ENCODE measurements around the gene CAMKMT.

The CAMKMT gene

GRCh38 chr2:44326548-44327264, 35.0 kb upstream of the CAMKMT start:
- ChIA-PET POLR2A (no interaction called here), CTCF (no interaction called here)
- WGBS (ENCODE audit: insufficient coverage) = 89% methylated on average over 12 of the region's 13 CpGs
- DNase-seq = no peak
- H3K4me3 ChIP-seq (ENCODE audit: control insufficient read depth in 1 of 7, extremely low read depth in 1 of 7, insufficient read depth in 4 of 7, low read depth in 2 of 7, low read length in 6 of 7) = no peak overlapping the region
- no peak overlapping the region for H3K27ac ChIP-seq (ENCODE audit: insufficient read depth in 1 of 2, low read depth in 1 of 2, low read length in 2 of 2, poor library complexity in 1 of 2, severe bottlenecking in 2 of 2)
- H3K9me3 ChIP-seq (ENCODE audit: control extremely low read depth in 1 of 5, control insufficient read depth in 4 of 5, insufficient read depth in 2 of 5, low read depth in 1 of 5, low read length in 4 of 5) = no peaks in the 10 kb centered on the region
- H3K36me3 ChIP-seq (ENCODE audit: control insufficient read depth in 4 of 4, insufficient read depth in 4 of 4, low read length in 3 of 4) = peaks cover 17 to 40% (median 28%) of the 10 kb centered on the region in 4 experiments
- no peaks in the 10 kb centered on the region for H3K4me1 ChIP-seq (ENCODE audit: control extremely low read depth in 1 of 4, control insufficient read depth in 4 of 4, insufficient read depth in 4 of 4, low read length in 3 of 4)
- no peaks in the 10 kb centered on the region for H3K27me3 ChIP-seq (replicated peaks in 2 of 5; ENCODE audit: control insufficient read depth in 4 of 5, insufficient read depth in 5 of 5, low read length in 4 of 5)

- ChIA-PET CTCF (no interaction called here), POLR2A (no interaction called here)
- Histone ChIP-seq H3K27me3 (replicated peaks in 2 of 5; ENCODE audit: control insufficient read depth in 4 of 5, insufficient read depth in 5 of 5, low read length in 4 of 5) (no peaks in the 10 kb centered on the region), H3K27ac (ENCODE audit: insufficient read depth in 1 of 2, low read depth in 1 of 2, low read length in 2 of 2, poor library complexity in 1 of 2, severe bottlenecking in 2 of 2) (no peak overlapping the region), H3K4me3 (ENCODE audit: control insufficient read depth in 1 of 7, extremely low read depth in 1 of 7, insufficient read depth in 4 of 7, low read depth in 2 of 7, low read length in 6 of 7) (no peak overlapping the region), H3K36me3 (ENCODE audit: control insufficient read depth in 4 of 4, insufficient read depth in 4 of 4, low read length in 3 of 4) (peaks cover 16 to 28% (median 17%) of the 10 kb centered on the region in 4 experiments), H3K9me3 (ENCODE audit: control extremely low read depth in 1 of 5, control insufficient read depth in 4 of 5, insufficient read depth in 2 of 5, low read depth in 1 of 5, low read length in 4 of 5) (no peaks in the 10 kb centered on the region), H3K4me1 (ENCODE audit: control extremely low read depth in 1 of 4, control insufficient read depth in 4 of 4, insufficient read depth in 4 of 4, low read length in 3 of 4) (no peaks in the 10 kb centered on the region)
- WGBS (ENCODE audit: insufficient coverage) = 100% methylated on average over 1 of the region's 2 CpGs
- no peak for DNase-seq
Measured at GRCh38 chr2:44328750-44329149, 33.0 kb upstream of the CAMKMT start.

- CTCF ChIA-PET = no interaction called here
- Histone ChIP-seq H3K4me3 (ENCODE audit: control insufficient read depth in 1 of 7, extremely low read depth in 1 of 7, insufficient read depth in 4 of 7, low read depth in 2 of 7, low read length in 6 of 7) (no peak overlapping the region), H3K27ac (ENCODE audit: insufficient read depth in 1 of 2, low read depth in 1 of 2, low read length in 2 of 2, poor library complexity in 1 of 2, severe bottlenecking in 2 of 2) (no peak overlapping the region), H3K9me3 (ENCODE audit: control extremely low read depth in 1 of 5, control insufficient read depth in 4 of 5, insufficient read depth in 2 of 5, low read depth in 1 of 5, low read length in 4 of 5) (no peaks in the 10 kb centered on the region), H3K27me3 (replicated peaks in 2 of 5; ENCODE audit: control insufficient read depth in 4 of 5, insufficient read depth in 5 of 5, low read length in 4 of 5) (no peaks in the 10 kb centered on the region), H3K36me3 (ENCODE audit: control insufficient read depth in 4 of 4, insufficient read depth in 4 of 4, low read length in 3 of 4) (peaks cover 14 to 25% (median 16%) of the 10 kb centered on the region in 4 experiments), H3K4me1 (ENCODE audit: control extremely low read depth in 1 of 4, control insufficient read depth in 4 of 4, insufficient read depth in 4 of 4, low read length in 3 of 4) (no peaks in the 10 kb centered on the region)
- DNase-seq = no peak
- WGBS (ENCODE audit: insufficient coverage) = no CpG with 5 or more reads among the region's 2 CpGs
- POLR2A ChIA-PET = no interaction called here
Measured at GRCh38 chr2:44329343-44329742, 32.4 kb upstream of the CAMKMT start.

DNA sequence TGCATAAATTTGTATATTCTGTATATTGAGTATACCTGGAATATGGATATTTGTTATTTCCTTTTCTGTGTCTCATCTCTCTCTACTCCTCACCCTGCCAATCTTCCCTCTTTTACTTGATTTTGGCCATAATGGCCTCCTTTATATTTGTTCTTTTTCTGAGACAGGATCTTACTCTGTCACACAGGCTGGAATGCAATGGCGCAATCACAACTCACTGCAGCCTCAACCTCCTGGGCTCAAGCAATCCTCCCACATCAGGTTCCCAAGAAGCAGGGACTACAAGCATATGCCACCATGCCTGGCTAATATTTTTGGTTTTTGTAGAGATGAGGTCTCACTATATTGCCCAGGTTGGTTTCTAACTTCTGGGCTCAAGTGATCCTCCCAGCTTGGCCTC, 30.9 kb upstream of the CAMKMT start:
- CTCF ChIA-PET = no interaction called here
- POLR2A ChIA-PET = interaction anchor here (0.6 kb wide), 1 partner anchor 13 kb away, joined by 3 read pairs; no protein-coding TSS in a partner anchor

GRCh38 chr2:44333994-44334393, 27.8 kb upstream of the CAMKMT start:
- WGBS (ENCODE audit: insufficient coverage) = 80% methylated on average over 1 of the region's 1 CpG
- no peak overlapping the region for H3K27ac ChIP-seq (ENCODE audit: insufficient read depth in 1 of 2, low read depth in 1 of 2, low read length in 2 of 2, poor library complexity in 1 of 2, severe bottlenecking in 2 of 2)
- ChIA-PET CTCF (interaction anchor here (1.9 kb wide), 1 partner anchor 245 kb away, joined by 6 read pairs; no protein-coding TSS in a partner anchor), POLR2A (no interaction called here)
- DNase-seq = no peak
- no peak overlapping the region for H3K4me3 ChIP-seq (ENCODE audit: control insufficient read depth in 1 of 7, extremely low read depth in 1 of 7, insufficient read depth in 4 of 7, low read depth in 2 of 7, low read length in 6 of 7)
- peaks cover 11 to 36% (median 19%) of the 10 kb centered on the region in 4 experiments for H3K36me3 ChIP-seq (ENCODE audit: control insufficient read depth in 4 of 4, insufficient read depth in 4 of 4, low read length in 3 of 4)
- no peaks in the 10 kb centered on the region for H3K4me1 ChIP-seq (ENCODE audit: control extremely low read depth in 1 of 4, control insufficient read depth in 4 of 4, insufficient read depth in 4 of 4, low read length in 3 of 4)
- peaks cover 0 to 2% (median 0%) of the 10 kb centered on the region in 5 experiments for H3K9me3 ChIP-seq (ENCODE audit: control extremely low read depth in 1 of 5, control insufficient read depth in 4 of 5, insufficient read depth in 2 of 5, low read depth in 1 of 5, low read length in 4 of 5)
- no peaks in the 10 kb centered on the region for H3K27me3 ChIP-seq (replicated peaks in 2 of 5; ENCODE audit: control insufficient read depth in 4 of 5, insufficient read depth in 5 of 5, low read length in 4 of 5)

More for the DNA sequence above, 30.9 kb upstream of the CAMKMT start:
- Histone ChIP-seq H3K27ac (ENCODE audit: insufficient read depth in 1 of 2, low read depth in 1 of 2, low read length in 2 of 2, poor library complexity in 1 of 2, severe bottlenecking in 2 of 2) (no peak overlapping the region), H3K9me3 (ENCODE audit: control extremely low read depth in 1 of 5, control insufficient read depth in 4 of 5, insufficient read depth in 2 of 5, low read depth in 1 of 5, low read length in 4 of 5) (no peaks in the 10 kb centered on the region), H3K4me3 (ENCODE audit: control insufficient read depth in 1 of 7, extremely low read depth in 1 of 7, insufficient read depth in 4 of 7, low read depth in 2 of 7, low read length in 6 of 7) (no peak overlapping the region), H3K27me3 (replicated peaks in 2 of 5; ENCODE audit: control insufficient read depth in 4 of 5, insufficient read depth in 5 of 5, low read length in 4 of 5) (no peaks in the 10 kb centered on the region), H3K4me1 (ENCODE audit: control extremely low read depth in 1 of 4, control insufficient read depth in 4 of 4, insufficient read depth in 4 of 4, low read length in 3 of 4) (no peaks in the 10 kb centered on the region), H3K36me3 (ENCODE audit: control insufficient read depth in 4 of 4, insufficient read depth in 4 of 4, low read length in 3 of 4) (peaks cover 14 to 22% (median 16%) of the 10 kb centered on the region in 4 experiments)
- no CpG with 5 or more reads among the region's 1 CpG for WGBS (ENCODE audit: insufficient coverage)
- DNase-seq = no peak

GRCh38 chr2:44335806-44336538, 25.8 kb upstream of the CAMKMT start:
- ChIA-PET POLR2A (no interaction called here), CTCF (interaction anchor here (1.0 kb wide), 1 partner anchor 292 kb away, joined by 3 read pairs; no protein-coding TSS in a partner anchor)
- no peak overlapping the region for H3K27ac ChIP-seq (ENCODE audit: insufficient read depth in 1 of 2, low read depth in 1 of 2, low read length in 2 of 2, poor library complexity in 1 of 2, severe bottlenecking in 2 of 2)
- no peaks in the 10 kb centered on the region for H3K4me1 ChIP-seq (ENCODE audit: control extremely low read depth in 1 of 4, control insufficient read depth in 4 of 4, insufficient read depth in 4 of 4, low read length in 3 of 4)
- no peaks in the 10 kb centered on the region for H3K27me3 ChIP-seq (replicated peaks in 2 of 5; ENCODE audit: control insufficient read depth in 4 of 5, insufficient read depth in 5 of 5, low read length in 4 of 5)
- H3K36me3 ChIP-seq (ENCODE audit: control insufficient read depth in 4 of 4, insufficient read depth in 4 of 4, low read length in 3 of 4) = peaks cover 10 to 36% (median 15%) of the 10 kb centered on the region in 4 experiments
- WGBS (ENCODE audit: insufficient coverage) = no CpG with 5 or more reads among the region's 2 CpGs
- H3K4me3 ChIP-seq (ENCODE audit: control insufficient read depth in 1 of 7, extremely low read depth in 1 of 7, insufficient read depth in 4 of 7, low read depth in 2 of 7, low read length in 6 of 7) = no peak overlapping the region
- peaks cover 0 to 2% (median 0%) of the 10 kb centered on the region in 5 experiments for H3K9me3 ChIP-seq (ENCODE audit: control extremely low read depth in 1 of 5, control insufficient read depth in 4 of 5, insufficient read depth in 2 of 5, low read depth in 1 of 5, low read length in 4 of 5)
- DNase-seq = no peak

DNA sequence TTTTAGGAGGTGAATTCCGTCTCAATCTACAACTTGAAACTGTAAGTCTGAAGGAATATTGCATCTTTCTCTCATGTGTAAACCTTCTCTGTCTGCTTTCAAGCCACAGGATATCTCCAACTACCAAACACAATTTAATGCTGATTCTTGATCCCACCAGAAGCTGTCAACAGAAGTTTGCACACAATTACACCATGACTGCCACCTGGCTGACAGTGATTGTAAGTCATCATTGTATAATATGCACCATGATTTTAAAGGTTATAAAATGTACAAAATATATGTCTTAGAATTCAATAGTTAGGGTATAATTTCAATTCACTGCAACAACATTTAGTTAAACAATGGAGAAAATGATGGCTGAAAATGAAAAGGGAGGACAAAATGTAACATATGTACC, 18.9 kb upstream of the CAMKMT start:
- no CpG with 5 or more reads among the region's 1 CpG for WGBS (ENCODE audit: insufficient coverage)
- ChIA-PET POLR2A (interaction anchor here (0.6 kb wide), 1 partner anchor 733 kb away, joined by 3 read pairs; no protein-coding TSS in a partner anchor), CTCF (interaction anchor here (0.7 to 2.5 kb wide), 13 partner anchors 10 to 299 kb away, joined by 3 to 23 read pairs (median 4); no protein-coding TSS in a partner anchor)
- H3K9me3 ChIP-seq (ENCODE audit: control extremely low read depth in 1 of 5, control insufficient read depth in 4 of 5, insufficient read depth in 2 of 5, low read depth in 1 of 5, low read length in 4 of 5) = no peaks in the 10 kb centered on the region
- H3K36me3 ChIP-seq (ENCODE audit: control insufficient read depth in 4 of 4, insufficient read depth in 4 of 4, low read length in 3 of 4) = peaks cover 5 to 17% (median 8%) of the 10 kb centered on the region in 4 experiments
- DNase-seq = peak; percentile 45 to 73 (median 71)
- no peak overlapping the region for H3K4me3 ChIP-seq (ENCODE audit: control insufficient read depth in 1 of 7, extremely low read depth in 1 of 7, insufficient read depth in 4 of 7, low read depth in 2 of 7, low read length in 6 of 7)
- H3K27me3 ChIP-seq (replicated peaks in 2 of 5; ENCODE audit: control insufficient read depth in 4 of 5, insufficient read depth in 5 of 5, low read length in 4 of 5) = no peaks in the 10 kb centered on the region
- H3K4me1 ChIP-seq (ENCODE audit: control extremely low read depth in 1 of 4, control insufficient read depth in 4 of 4, insufficient read depth in 4 of 4, low read length in 3 of 4) = no peaks in the 10 kb centered on the region
- no peak overlapping the region for H3K27ac ChIP-seq (ENCODE audit: insufficient read depth in 1 of 2, low read depth in 1 of 2, low read length in 2 of 2, poor library complexity in 1 of 2, severe bottlenecking in 2 of 2)
